Type B pancreatic cell (in vitro differentiated cells): ENCODE measurements around the gene PIGN. TPM values are rescaled to one million over a fixed set of nuclear protein-coding genes. Genes with fewer than 3 reads are reported as not detected.

Experiments
- DNase-seq: peaks from one replicate; pipeline ENCODE4 v3.0.0; 2021; ENCODE audit warnings: mixed read lengths; ENCODE audit not compliant: unreplicated experiment; ENCODE audit errors: extremely low spot score
- H3K27ac Mint-ChIP-seq: 2 replicates; pipeline ENCODE4 v1.8.0; 2021; ENCODE audit warnings: mild to moderate bottlenecking, mixed read lengths
- H3K27me3 Mint-ChIP-seq: 2 replicates; pipeline ENCODE4 v1.8.0; 2021; ENCODE audit warnings: mixed read lengths
- H3K36me3 Mint-ChIP-seq: 2 replicates; pipeline ENCODE4 v1.8.0; 2021; ENCODE audit warnings: mixed read lengths
- H3K4me1 Mint-ChIP-seq: one replicate; pipeline ENCODE4 v1.8.0; 2021; ENCODE audit warnings: mixed read lengths; ENCODE audit not compliant: unreplicated experiment
- H3K4me3 Mint-ChIP-seq: 2 replicates; pipeline ENCODE4 v1.8.0; 2021; ENCODE audit warnings: mild to moderate bottlenecking, mixed read lengths
- H3K9me3 Mint-ChIP-seq: 2 replicates; pipeline ENCODE4 v1.8.0; 2021; ENCODE audit warnings: mixed read lengths
- total RNA-seq: library from RNA; stranded (reverse); gene quantifications from 2 replicates; pipeline ENCODE4 v1.2.1, GENCODE V29; 2021; ENCODE audit warnings: low replicate concordance
- TF ChIP-seq, protein P1 (sequence below): fragments of 200-600 bp; sonication (generic); conservative IDR thresholded peaks from 2 replicates; pipeline ENCODE4 v1.5.0; 2021; ENCODE audit warnings: antibody characterized with exemption, mild to moderate bottlenecking

PIGN gene
- total RNA-seq, 1 donor from 2014 or later = 33.8 TPM

DNA sequence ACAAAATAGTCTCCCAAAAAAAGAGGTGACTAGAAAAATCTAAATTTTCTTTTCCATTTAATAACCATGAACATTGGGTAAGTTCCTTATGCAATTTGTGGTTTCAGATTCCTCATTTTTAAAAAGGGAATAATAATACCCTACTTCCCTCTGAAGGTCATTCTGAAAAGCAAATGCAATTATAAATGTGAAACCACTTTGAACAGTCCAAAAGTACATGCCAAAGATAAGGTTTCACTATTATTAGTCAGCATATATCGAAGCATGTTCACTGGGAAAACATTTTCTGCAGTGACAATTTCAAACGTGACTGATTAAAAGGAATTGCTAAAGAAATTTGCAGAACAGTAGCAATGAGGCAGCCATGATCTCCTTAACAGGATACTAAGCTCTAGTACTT is 193.9 kb downstream of the PIGN start:
- no peak overlapping the region for H3K4me3 Mint-ChIP-seq
- no peak overlapping the region for H3K27ac Mint-ChIP-seq
- H3K36me3 Mint-ChIP-seq = no peaks in the 10 kb centered on the region

DNA sequence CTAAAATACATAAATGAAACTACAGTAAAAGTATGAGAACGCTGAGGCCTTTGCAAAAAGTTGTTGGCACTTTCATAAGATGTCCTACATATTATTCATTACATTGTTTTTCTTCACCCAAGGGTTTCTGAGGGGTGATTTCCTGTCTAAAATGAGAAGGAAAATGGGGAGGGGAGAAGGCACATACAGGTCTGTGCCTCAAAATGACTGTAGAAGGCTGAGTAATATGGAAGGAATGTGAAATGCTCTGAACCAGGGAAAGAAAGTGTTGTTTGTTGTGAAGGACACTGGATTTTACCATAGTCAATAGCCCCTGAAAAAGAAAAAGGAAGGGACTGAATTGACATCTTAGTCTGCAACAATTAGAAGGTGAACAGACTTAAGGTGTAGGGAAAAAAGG is 194.6 kb downstream of the PIGN start:
- Mint-ChIP-seq H3K36me3 (no peaks in the 10 kb centered on the region), H3K27ac (peak overlapping the region; percentile 55), H3K4me3 (peak overlapping the region; percentile 21), H3K9me3 (no peaks in the 10 kb centered on the region), H3K4me1 (peaks cover 31% of the 10 kb centered on the region), H3K27me3 (no peaks in the 10 kb centered on the region)
- TF ChIP-seq, protein P1, sequence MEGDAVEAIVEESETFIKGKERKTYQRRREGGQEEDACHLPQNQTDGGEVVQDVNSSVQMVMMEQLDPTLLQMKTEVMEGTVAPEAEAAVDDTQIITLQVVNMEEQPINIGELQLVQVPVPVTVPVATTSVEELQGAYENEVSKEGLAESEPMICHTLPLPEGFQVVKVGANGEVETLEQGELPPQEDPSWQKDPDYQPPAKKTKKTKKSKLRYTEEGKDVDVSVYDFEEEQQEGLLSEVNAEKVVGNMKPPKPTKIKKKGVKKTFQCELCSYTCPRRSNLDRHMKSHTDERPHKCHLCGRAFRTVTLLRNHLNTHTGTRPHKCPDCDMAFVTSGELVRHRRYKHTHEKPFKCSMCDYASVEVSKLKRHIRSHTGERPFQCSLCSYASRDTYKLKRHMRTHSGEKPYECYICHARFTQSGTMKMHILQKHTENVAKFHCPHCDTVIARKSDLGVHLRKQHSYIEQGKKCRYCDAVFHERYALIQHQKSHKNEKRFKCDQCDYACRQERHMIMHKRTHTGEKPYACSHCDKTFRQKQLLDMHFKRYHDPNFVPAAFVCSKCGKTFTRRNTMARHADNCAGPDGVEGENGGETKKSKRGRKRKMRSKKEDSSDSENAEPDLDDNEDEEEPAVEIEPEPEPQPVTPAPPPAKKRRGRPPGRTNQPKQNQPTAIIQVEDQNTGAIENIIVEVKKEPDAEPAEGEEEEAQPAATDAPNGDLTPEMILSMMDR = no peak
- no peak for DNase-seq

More for the DNA sequence above, 193.9 kb downstream of the PIGN start:
- TF ChIP-seq, protein P1 = no peak
- H3K27me3 Mint-ChIP-seq = no peaks in the 10 kb centered on the region
- DNase-seq = no peak
- H3K9me3 Mint-ChIP-seq = no peaks in the 10 kb centered on the region
- peaks cover 30% of the 10 kb centered on the region for H3K4me1 Mint-ChIP-seq

DNA sequence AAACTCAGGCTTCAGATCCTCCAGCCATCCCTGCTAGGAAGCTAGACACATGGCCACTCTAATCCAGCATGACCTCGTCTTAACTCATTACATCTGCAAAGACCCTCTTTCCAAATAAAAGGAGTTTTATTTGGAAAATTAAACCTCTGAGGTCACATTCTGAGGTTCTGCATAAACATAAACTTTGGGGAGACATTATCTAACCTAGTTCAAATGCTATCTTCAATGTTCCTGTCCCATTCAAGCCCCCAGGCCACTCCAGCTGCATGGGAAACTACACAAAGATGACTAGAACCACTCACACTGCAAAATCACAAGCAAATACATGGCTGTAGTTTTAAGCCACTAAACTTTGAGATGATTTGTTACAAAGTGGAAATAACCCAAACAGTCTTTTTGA is 195.0 kb downstream of the PIGN start:
- TF ChIP-seq, protein P1 = no peak
- Mint-ChIP-seq H3K36me3 (no peaks in the 10 kb centered on the region), H3K4me1 (peaks cover 27% of the 10 kb centered on the region), H3K27ac (no peak overlapping the region), H3K27me3 (no peaks in the 10 kb centered on the region), H3K9me3 (no peaks in the 10 kb centered on the region), H3K4me3 (no peak overlapping the region)
- no peak for DNase-seq

DNA sequence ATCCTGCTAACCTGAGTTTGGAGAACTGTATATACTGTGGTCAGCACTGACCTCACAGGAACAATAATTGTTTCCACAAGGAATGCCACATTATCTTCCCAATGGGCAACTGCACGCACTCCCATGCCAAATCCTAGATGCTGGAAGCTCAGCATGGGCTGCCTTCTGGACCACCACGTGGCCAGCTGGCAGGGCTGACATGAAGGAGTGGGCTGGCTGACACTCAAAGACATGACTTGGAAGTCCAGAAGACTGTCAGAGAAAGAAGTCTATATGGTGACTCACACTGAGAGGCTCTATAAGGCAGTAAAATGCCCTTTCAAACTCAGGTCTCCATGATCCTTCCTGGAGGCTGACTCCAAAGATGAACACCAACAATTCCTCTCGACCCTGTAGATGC is 195.7 kb downstream of the PIGN start:
- no peak for DNase-seq
- no peaks in the 10 kb centered on the region for H3K36me3 Mint-ChIP-seq
- no peak overlapping the region for H3K4me3 Mint-ChIP-seq
- no peaks in the 10 kb centered on the region for H3K27me3 Mint-ChIP-seq
- no peak overlapping the region for H3K27ac Mint-ChIP-seq
- TF ChIP-seq, protein P1 = no peak
- no peaks in the 10 kb centered on the region for H3K9me3 Mint-ChIP-seq
- H3K4me1 Mint-ChIP-seq = peaks cover 25% of the 10 kb centered on the region

Other genes starting within 250 kb of the PIGN start
- gene RELCH, start 199 bp upstream of the PIGN start, total RNA-seq = 27.4 and 30.6 TPM in 2 replicates
- gene TNFRSF11A, start 138.3 kb upstream of the PIGN start, total RNA-seq = 3.5 and 8.9 TPM in 2 replicates